DOHH2 (cell line): Measurements from ENCODE around the gene ACCSL.

ENCODE experiments used
- EZH2phosphoT487 ChIP-seq: fragments of 200-600 bp; sonication (generic); IDR thresholded peaks from 2 replicates; pipeline ENCODE4 v1.6.1; 2017; ENCODE audit warnings: borderline replicate concordance, mild to moderate bottlenecking, antibody characterized with exemption, low read length, moderate library complexity, mixed read lengths
- TF ChIP-seq, protein P1 (sequence below): fragments of 200-600 bp; sonication (generic); IDR thresholded peaks from one replicate; pipeline ENCODE4 v1.5.1; 2014; ENCODE audit warnings: antibody characterized with exemption, mild to moderate bottlenecking, low read depth, low read length; ENCODE audit not compliant: poor library complexity, severe bottlenecking

DNA sequence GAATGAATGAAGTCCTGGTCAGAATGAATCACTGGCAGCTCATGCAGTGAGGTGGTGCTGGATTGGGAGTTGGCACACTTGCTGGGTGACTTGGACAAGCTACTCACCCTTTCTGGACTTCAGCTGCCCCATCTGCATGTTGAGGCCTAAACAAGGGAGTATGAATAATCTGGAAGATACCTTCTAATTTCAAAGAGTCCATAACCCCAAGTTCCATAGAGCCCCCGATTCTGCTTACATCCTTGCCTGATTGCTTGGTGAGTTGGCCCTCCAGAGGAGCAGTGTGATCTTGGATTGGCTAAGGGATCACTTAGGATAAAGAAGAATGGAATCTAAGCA, 18.3 kb upstream of the ACCSL start:
- TF ChIP-seq, protein P1, sequence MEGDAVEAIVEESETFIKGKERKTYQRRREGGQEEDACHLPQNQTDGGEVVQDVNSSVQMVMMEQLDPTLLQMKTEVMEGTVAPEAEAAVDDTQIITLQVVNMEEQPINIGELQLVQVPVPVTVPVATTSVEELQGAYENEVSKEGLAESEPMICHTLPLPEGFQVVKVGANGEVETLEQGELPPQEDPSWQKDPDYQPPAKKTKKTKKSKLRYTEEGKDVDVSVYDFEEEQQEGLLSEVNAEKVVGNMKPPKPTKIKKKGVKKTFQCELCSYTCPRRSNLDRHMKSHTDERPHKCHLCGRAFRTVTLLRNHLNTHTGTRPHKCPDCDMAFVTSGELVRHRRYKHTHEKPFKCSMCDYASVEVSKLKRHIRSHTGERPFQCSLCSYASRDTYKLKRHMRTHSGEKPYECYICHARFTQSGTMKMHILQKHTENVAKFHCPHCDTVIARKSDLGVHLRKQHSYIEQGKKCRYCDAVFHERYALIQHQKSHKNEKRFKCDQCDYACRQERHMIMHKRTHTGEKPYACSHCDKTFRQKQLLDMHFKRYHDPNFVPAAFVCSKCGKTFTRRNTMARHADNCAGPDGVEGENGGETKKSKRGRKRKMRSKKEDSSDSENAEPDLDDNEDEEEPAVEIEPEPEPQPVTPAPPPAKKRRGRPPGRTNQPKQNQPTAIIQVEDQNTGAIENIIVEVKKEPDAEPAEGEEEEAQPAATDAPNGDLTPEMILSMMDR: no peak
- TF ChIP-seq EZH2phosphoT487: no peak
